C1 segment of cervical spinal cord (tissue), 14 donors: Measurements from ENCODE around the gene CARS1.

Experiments
- DNase-seq, 14 donors: peaks; one replicate each; lab custom pipeline; 2025; lab: John Stamatoyannopoulos, UW

The CARS1 gene

DNA sequence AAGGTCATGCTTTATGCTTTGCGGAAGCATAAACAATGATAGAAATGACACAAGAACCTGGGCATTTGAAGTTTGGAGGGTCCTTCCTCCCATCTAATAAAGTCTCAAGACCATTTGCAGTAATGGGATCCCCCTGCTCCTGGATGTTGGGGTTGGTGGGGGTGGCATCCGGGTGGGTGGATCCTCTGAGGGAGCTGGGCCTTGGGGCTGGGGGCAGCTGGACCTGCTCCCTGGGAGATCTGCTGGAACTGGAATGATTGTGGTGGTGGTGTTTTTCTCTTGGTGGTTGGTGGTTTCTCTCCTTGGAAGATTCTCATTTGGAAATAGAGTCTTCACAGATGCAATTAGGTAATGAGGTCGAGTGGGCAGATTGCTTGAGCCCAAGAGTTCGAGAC is 62.9 kb downstream of the CARS1 start:
- DNase-seq: no peak

DNA sequence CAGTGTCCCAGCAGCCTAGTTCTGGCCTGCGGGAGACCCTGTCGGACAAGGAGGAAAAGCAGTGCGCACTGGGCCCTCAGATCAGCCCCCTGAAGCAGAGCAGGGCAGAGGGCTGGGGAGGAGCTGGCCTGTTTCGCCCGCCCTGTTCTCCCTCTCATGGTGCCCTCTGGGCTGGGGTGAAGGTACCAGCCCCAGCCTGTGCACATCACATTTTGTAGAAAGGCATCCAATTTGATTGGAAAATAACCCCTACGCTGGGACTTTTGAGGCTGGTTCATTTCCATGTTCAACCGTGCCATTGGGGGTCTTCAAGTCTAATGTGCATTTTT is 64.3 kb downstream of the CARS1 start:
- no peak for DNase-seq

DNA sequence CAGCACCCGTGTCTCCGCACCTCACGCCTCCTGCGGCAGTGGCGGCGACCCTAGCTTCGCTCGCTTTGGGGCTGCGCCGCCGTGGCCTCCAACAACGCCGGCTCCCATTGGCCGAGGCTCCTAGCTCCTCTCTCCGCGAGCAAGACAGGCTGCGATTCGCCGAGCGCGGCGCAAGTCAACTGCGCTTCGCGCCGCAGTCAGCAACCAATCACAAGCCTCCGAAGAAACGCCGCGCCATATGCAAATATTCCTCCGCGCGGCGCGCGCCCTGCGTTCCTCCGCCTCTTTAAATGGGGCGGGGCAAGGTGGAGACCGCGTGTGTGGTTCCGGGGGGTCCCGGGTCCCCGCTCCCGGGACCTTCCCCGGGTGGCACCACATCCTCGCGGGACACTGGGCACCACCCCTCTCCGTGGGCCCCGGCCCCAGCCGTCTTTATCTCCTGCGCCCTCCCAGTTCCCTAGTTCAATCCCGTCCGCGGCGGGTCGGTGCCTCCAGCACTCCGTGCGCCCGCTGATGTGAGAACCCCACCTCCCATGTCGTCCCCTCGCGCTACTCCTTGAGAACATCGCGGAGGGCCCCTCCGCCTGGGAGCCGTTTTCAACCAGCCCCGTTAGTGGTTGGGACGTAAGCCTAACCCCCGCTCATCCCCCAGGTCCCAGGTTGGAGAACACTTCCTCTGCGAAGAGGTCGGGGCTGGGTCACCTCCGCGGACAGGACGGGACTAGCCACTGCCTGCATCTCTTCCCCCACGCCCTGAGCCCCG is 64.8 kb downstream of the CARS1 start, which contains the start of gene NAP1L4:
TSS of gene NAP1L4 (minus strand) at position 96 of the 763 bp plus-strand sequence. CDS start 13,109 bp downstream, outside the sequence.
- DNase-seq: peak; percentile 58 to 96 (median 91)

DNA sequence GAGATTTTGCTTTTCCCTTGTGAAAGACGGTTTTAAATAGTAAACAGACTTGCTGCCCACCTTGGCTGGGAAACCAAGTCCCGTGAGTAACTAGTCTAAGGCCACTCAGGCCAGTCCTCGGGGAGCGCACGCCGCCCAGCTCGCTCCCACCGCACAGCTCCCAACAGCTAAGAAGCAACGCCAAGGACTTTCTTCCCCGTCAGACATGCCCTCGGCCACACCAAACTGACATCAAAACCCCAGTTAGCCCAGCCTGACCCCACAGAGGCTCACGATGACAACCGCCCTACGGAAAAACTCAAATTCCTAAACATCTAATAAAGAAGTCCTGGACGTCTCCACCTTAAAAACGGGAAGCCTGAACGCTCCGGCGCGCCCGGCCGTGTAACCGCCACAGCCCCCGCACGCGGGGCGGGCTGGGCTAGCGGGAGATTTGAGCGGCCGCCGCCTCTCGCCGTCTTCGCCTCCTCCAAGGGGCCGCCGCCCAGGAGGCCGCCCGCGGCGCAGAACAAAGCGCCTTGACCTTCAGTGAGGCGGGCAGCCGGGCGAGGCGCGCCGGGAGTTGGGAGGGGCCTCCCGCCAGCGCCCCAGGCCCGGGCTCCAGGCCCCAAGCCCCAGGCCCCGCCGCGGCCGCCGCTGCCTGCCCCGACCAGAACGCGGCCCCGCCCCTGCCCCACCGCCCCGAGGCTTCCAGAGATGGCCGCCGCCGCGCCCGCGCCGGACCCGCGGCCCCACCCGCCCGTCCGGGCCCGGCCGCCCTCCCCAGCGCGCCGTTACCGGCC is 65.6 kb downstream of the CARS1 start:
- peak in 3 of 14 donors; percentile 38 to 71 (median 67) for DNase-seq

GRCh38 chr11:2990617-2991451 is 66.4 kb downstream of the CARS1 start:
- DNase-seq: no peak

DNA sequence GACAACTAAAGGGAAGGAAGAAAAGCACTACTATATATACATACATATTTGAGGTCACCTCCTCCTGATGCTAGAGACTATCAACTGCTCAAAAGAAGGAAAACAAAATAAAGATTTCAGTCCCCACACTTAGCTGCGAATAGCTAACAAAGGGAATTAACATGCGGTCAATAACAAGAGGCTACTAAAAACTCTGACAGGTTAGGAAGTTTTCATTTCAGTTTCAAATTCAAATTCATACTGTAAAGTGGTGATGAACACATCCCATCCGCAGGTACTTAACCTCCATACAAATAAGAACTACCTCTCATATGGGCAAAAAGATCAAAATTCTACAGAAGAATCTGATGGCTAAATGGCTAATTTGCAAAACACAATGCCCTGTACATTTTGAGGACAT is 67.7 kb downstream of the CARS1 start:
- no peak for DNase-seq

DNA sequence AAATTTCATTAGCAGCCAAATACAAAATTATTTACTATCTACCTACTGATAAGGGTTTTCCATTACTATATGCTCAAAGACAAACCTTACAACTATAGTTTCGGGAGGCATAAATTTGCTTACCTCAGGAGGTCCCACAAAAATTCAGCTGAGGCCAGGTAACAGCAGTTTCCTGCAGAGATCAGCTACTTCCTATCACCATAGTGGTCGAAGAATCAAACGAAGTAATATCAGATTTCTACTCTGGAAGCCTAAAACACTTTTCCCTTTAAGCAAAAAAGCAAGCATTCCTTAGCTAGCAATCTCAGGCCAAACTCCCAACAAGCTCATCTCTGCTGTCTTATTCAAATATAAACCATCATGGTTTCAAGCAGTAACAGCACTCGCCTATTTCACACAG is 68.2 kb downstream of the CARS1 start:
- no peak for DNase-seq

DNA sequence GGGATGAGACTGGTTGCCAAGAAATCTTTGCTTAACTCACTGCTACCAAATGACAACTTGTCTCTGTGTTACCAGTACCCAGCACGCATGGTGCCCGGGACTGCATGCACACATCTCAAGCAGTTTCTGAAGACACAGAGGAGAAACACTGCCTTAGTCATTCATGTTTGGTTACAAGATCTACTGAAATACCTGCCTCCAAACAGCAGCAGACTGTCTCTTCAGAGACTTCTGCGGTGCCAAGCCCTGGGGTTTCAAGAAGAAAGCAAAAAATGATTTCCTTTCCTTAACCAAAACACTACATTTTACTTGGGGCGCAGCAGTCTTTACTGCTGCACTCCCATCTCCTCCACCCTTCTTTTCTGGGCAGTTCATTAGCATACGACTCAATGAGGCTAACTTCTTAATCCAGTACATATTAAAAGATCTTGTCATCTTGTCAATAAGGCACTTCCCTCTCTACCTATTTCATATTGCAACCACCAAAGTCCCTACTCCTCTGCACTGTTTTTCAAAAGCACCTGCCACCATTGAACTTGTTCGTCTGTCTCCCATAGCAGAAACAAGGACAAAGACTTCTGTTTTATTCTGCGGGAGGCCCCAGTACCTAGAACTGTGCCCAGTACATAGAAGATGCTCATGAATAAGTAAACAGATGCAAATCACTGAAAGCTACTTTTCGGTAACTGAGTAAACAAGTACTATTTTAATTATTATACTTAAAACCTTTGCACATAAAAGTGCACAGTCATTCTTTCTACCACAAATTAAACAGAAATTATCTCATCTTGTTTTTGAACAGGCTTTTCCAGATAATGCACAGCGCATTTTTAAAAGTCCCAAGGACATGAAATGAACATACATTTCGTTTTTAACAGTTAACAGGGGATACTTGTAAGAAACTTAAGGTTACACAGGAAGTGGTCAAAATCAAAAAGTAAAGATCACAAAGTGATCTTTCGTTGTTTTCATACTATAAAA is 69.1 kb downstream of the CARS1 start:
- DNase-seq: no peak

- DNase-seq: no peak
Measured at GRCh38 chr11:2983908-2984307, 73.3 kb downstream of the CARS1 start.

GRCh38 chr11:2982214-2982613 is 75.0 kb downstream of the CARS1 start:
- DNase-seq: no peak

- no peak for DNase-seq
Measured at GRCh38 chr11:2981130-2981529, 76.1 kb downstream of the CARS1 start.

DNA sequence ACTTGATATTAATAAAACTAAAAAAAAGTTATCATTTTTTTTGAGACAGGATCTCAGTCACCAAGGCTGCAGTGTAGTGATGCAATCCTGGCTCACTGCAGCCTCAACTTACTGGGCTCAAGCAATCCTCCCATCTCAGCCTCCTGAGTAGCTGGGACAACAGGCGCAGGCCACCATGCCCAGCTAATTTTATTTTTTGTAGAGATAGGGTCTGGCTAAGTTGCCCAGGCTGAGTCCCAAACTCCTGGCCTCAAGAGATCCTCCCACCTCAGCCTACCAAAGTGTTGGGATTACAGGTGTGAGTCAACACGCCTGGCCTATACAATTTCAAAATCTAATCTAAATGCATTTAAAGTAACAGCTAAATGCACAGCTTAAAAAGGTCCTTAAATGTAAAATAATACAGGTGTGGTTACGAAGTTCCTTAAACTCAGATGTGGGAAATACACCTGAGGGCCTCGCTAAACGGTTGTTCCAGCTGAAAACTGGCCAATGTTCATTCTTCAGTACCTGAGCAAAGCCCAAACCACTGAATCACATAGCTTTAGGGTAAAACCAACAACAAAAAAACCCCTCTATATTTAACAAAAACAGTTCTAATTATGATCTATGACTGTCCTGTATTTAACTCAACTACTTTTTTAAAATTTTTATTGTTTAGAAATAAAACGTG is 76.9 kb downstream of the CARS1 start:
- no peak for DNase-seq

DNA sequence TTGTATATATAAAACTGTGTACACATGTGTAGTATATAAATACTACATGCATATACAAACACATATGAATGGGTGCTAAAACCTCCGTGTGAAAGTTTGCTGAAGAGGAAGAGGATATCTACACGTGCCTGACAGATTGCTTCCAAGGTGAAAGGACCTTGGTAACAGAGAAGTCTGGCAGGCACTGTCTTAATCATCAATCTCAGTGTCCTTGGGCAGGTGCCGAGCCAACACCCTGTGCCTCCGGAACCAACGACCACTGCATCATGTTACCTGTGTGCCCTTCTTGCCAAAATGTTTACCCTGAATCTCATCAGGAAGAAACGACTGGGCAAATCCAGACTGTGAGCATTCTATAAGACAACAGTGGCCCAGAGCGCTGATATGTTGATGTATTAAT is 80.1 kb downstream of the CARS1 start:
- DNase-seq: no peak

DNA sequence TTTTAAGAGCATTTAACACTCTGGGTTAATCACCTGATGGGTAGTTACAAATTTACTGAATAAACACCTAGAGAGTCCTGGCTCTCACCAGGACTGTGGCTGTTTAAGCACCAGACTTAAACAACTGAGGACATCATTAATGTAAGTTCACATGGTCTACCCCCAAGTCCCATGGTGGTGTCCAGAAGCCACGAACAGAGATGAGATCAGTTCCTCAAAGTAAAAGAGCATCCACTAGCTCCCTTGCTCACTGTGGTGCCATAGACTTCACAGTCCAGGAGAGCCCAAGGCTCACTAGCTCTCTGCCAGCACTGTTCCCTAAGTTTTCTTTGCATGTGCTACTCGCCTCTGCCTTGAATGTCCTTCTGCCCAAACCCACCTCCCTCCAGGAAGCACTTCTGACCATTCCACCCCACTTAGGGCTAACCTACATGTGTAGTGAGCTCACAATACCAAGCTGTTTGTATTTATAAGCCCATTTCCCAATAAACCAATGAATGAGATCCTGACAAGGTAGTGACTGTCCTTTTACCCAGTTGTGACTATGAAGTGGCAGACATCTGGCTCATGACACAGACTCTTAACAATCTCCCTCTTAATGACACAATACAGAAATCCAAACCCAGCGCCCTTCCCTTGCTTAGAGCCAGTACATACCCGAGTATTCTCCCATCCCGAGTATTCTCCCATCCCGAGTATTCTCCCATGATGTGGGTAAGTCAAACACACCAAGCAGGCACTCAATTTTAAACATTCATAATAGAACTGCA is 80.7 kb downstream of the CARS1 start:
- no peak for DNase-seq

DNA sequence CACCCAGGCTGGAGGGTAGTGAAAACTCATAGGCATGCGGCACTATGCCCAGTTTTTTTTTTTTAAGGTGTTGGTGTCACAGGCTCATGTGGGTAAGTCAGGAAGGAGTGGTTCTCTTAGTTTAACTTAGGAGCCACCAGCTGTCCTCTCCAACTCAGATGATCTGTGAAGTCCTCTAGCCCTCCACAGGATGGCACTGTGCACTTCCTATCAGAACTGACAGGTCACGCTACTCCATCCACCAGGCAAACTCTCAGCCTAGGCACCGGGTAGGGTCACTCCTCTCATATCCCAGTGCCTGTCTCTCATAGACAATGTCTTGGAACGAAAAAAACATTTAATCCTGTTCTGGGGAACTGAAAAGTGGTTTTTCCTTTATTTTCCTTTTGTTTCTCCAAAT is 81.6 kb downstream of the CARS1 start:
- peak in 6 of 14 donors; percentile 9 to 41 (median 16) for DNase-seq

GRCh38 chr11:2974272-2974671 is 83.0 kb downstream of the CARS1 start:
- DNase-seq: no peak

DNA sequence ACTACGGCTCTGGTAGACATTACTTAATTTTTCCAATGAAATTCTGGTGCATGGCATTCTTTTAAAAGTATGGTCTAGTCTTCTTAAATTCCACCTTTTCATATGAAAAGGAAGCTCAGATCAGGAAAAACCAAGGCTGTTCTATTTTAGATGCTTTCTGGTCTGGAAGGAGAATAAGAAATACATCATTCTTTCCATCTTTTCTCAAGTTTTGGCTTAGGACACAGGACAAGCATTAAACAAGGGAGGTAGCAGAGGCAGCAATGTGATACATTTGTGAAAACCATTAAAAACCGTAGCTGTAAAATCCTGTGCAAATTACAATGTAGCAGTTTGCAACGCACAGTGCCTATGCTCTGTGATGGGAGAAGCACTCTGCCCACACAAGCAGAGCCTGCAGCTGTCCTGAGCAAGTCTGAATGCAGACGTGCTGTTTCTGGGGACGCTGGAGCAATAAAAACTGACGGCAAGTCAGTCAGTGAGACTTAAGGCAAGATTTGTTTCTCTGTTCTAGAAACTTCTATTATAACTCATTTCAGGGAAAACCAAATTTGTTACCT is 88.8 kb downstream of the CARS1 start:
- DNase-seq: no peak

DNA sequence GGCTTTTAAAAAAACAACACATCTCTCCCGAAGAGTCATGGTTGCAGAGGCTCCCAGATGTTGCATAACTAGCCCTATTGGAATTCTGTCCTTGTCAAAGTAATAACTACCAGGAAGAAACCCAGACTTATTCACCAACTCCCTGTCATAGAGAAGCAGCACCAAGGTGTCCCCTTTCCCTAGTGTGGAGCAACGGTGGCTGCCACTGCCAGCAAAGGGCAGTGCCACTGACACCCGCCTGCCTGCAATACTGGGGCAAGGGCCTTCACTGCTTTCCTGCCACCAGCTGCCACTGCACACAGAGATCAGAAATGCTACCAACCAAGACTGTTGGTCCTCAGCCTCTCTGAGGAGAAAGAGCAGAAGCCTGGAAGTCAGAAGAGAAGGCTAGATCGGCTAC is 92.4 kb downstream of the CARS1 start:
- no peak for DNase-seq

DNA sequence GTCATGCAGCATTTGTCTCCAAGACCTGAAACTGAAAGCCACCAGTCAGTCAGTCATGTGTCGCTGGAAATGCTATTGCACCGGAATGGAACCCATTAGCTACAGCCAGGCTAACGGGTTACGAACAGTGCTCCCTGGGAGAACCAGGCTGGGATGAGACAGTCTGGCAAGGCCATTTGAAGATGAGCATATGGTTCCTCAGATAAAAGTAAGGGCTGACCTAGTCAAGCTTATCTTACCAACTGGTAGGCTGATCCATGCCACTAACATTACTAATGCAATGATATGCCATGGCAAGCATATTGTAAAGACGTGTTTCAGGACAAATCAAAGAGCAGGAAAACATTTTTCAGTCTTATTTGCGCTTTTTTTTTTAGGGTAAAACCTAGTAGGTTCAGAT is 93.5 kb downstream of the CARS1 start:
- no peak for DNase-seq
